Activated CD4-positive, alpha-beta T cell treated with anti-CD3 and anti-CD28 coated beads, Interleukin-2, amount 50 U/mL, for 16 hours (primary cell): Measurements from ENCODE around the gene TFIP11.

Experiments used
- DNase-seq: peaks from one replicate; pipeline ENCODE4 v3.0.0-alpha.2; 2020

TFIP11 gene

GRCh38 chr22:26512149-26512793 is at the start of gene TFIP11:
TFIP11 (minus strand) TSS chr22:26512473; CDS start chr22:26510272, 2,201 bp downstream.
- DNase-seq, result peak; percentile 94

GRCh38 chr22:26561756-26562417 is 49.6 kb upstream of the TFIP11 start:
- DNase-seq, result no peak

- no peak for DNase-seq
Measured at GRCh38 chr22:26559961-26560575, 47.8 kb upstream of the TFIP11 start.

GRCh38 chr22:26558248-26558895 is 46.1 kb upstream of the TFIP11 start:
- DNase-seq, result no peak

GRCh38 chr22:26556904-26557303 is 44.6 kb upstream of the TFIP11 start:
- no peak for DNase-seq

GRCh38 chr22:26555478-26555877 is 43.2 kb upstream of the TFIP11 start:
- no peak for DNase-seq

GRCh38 chr22:26554956-26555355 is 42.7 kb upstream of the TFIP11 start:
- DNase-seq, result no peak

- DNase-seq, result no peak
Measured at GRCh38 chr22:26553056-26553752, 40.9 kb upstream of the TFIP11 start.

GRCh38 chr22:26552466-26552865 is 40.2 kb upstream of the TFIP11 start:
- no peak for DNase-seq

GRCh38 chr22:26551568-26551967 is 39.3 kb upstream of the TFIP11 start:
- no peak for DNase-seq

GRCh38 chr22:26550498-26551033 is 38.3 kb upstream of the TFIP11 start:
- DNase-seq, result no peak

- DNase-seq, result no peak
Measured at GRCh38 chr22:26549902-26550497, 37.7 kb upstream of the TFIP11 start.

GRCh38 chr22:26548984-26549383 is 36.7 kb upstream of the TFIP11 start:
- no peak for DNase-seq

GRCh38 chr22:26548303-26548702 is 36.0 kb upstream of the TFIP11 start:
- no peak for DNase-seq

GRCh38 chr22:26547837-26548236 is 35.6 kb upstream of the TFIP11 start:
- no peak for DNase-seq

GRCh38 chr22:26547426-26547825 is 35.2 kb upstream of the TFIP11 start:
- DNase-seq, result peak; percentile 53

GRCh38 chr22:26546282-26546681 is 34.0 kb upstream of the TFIP11 start:
- DNase-seq, result no peak

GRCh38 chr22:26545827-26546226 is 33.6 kb upstream of the TFIP11 start:
- no peak for DNase-seq

- no peak for DNase-seq
Measured at GRCh38 chr22:26545385-26545784, 33.1 kb upstream of the TFIP11 start.

- DNase-seq, result no peak
Measured at GRCh38 chr22:26544489-26544888, 32.2 kb upstream of the TFIP11 start.

- DNase-seq, result peak; percentile 18
Measured at GRCh38 chr22:26542831-26543230, 30.6 kb upstream of the TFIP11 start.

GRCh38 chr22:26541167-26541819 is 29.0 kb upstream of the TFIP11 start:
- DNase-seq, result no peak
